ENCODE data around the gene KLHL29. TPM values are rescaled to one million over a fixed set of nuclear protein-coding genes. Genes with fewer than 3 reads are reported as not detected.
A peak's percentile ranks its signal among the peaks of the same experiment; 100 is the strongest.

KLHL29 gene
- polyA plus RNA-seq, 6 donors from 2014 or later: 0.08 to 0.50 (median 0.28) TPM; not detected in 2

GRCh38 chr2:23661276-23662050, 276.5 kb downstream of the KLHL29 start:
- Mint-ChIP-seq H3K4me1 (peaks cover 0 to 5% (median 2%) of the 10 kb centered on the region in 3 donors), H3K27me3 (peaks cover 6 to 51% (median 18%) of the 10 kb centered on the region in 3 donors), H3K36me3 (no peaks in the 10 kb centered on the region), H3K4me3 (no peak overlapping the region), H3K27ac (no peak overlapping the region), H3K9me3 (no peaks in the 10 kb centered on the region)
- DNase-seq: no peak
- no peak for ATAC-seq (ENCODE audit: low read depth in 2 of 2)

DNA sequence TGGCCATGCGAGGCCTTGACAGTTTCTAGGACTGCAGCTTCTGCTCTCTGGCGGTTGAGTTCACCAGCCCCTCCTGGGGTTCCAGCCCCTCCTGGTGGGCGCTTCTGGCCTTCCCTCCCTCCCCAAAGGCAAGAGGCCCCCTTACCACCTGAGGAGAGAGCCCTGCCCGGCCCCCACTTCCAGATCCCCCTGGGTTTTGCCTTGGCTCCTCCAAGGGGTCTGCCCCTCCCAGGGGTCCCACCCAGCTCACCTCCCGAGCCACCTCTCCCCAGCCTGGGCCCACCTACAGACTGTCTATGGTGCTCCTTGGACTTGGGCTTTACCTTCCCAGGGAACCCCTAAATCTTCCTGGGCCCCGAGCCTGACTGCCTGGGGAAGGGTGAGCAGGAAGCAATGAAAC, 277.5 kb downstream of the KLHL29 start:
- peaks cover 6 to 45% (median 18%) of the 10 kb centered on the region in 3 donors for H3K27me3 Mint-ChIP-seq
- no peak overlapping the region for H3K27ac Mint-ChIP-seq
- peaks cover 0 to 5% (median 2%) of the 10 kb centered on the region in 3 donors for H3K4me1 Mint-ChIP-seq
- DNase-seq (no peak), ATAC-seq (ENCODE audit: low read depth in 2 of 2) (no peak)
- H3K9me3 Mint-ChIP-seq: no peaks in the 10 kb centered on the region
- no peak overlapping the region for H3K4me3 Mint-ChIP-seq
- no peaks in the 10 kb centered on the region for H3K36me3 Mint-ChIP-seq

GRCh38 chr2:23662941-23663920, 278.3 kb downstream of the KLHL29 start:
- no peak overlapping the region for H3K4me3 Mint-ChIP-seq

DNA sequence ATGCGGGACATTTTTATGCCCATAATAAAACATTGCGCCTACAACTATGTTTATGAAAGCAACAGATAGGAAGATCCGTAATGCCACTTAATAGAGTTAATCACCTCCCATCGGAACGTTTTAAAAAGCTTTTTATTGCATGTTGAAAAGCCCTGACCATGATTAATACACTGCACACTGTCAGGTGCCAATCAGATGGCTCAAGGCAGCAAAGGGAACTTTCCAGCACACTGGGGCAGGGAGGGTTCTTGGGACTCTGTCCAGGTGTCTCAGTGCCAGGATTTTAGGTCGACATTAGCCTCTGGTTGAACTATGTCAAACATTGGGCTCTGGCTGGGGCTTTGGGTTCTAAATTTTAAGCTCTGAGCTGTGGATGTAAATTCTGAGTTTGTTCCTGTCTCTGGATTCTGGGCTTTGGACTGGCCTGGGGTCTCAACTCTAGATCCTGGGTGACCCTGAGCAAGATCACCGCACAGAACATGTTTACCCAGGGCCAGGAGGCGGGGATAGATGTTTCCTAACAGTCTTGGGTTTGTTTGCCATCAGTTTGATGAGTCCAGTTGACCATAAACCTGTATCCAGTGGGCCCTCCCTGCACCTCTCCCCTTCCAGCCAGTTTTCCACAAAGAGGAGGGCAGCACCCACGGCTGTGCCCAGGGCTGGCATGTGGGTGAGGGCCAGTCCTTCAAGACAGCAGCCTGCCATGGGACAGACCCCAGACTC, 279.2 kb downstream of the KLHL29 start:
- Mint-ChIP-seq H3K4me1 (peaks cover 0 to 2% (median 0%) of the 10 kb centered on the region in 3 donors), H3K9me3 (no peaks in the 10 kb centered on the region), H3K27me3 (peaks cover 6 to 44% (median 18%) of the 10 kb centered on the region in 3 donors), H3K36me3 (no peaks in the 10 kb centered on the region), H3K4me3 (no peak overlapping the region), H3K27ac (no peak overlapping the region)
- no peak for ATAC-seq (ENCODE audit: low read depth in 2 of 2)
- no peak for DNase-seq

More at GRCh38 chr2:23662941-23663920, 278.3 kb downstream of the KLHL29 start:
- H3K4me1 Mint-ChIP-seq: peaks cover 0 to 5% (median 2%) of the 10 kb centered on the region in 3 donors
- no peak for ATAC-seq (ENCODE audit: low read depth in 2 of 2)
- DNase-seq: no peak
- no peak overlapping the region for H3K27ac Mint-ChIP-seq
- H3K9me3 Mint-ChIP-seq: no peaks in the 10 kb centered on the region
- no peaks in the 10 kb centered on the region for H3K36me3 Mint-ChIP-seq
- peaks cover 6 to 49% (median 18%) of the 10 kb centered on the region in 3 donors for H3K27me3 Mint-ChIP-seq

DNA sequence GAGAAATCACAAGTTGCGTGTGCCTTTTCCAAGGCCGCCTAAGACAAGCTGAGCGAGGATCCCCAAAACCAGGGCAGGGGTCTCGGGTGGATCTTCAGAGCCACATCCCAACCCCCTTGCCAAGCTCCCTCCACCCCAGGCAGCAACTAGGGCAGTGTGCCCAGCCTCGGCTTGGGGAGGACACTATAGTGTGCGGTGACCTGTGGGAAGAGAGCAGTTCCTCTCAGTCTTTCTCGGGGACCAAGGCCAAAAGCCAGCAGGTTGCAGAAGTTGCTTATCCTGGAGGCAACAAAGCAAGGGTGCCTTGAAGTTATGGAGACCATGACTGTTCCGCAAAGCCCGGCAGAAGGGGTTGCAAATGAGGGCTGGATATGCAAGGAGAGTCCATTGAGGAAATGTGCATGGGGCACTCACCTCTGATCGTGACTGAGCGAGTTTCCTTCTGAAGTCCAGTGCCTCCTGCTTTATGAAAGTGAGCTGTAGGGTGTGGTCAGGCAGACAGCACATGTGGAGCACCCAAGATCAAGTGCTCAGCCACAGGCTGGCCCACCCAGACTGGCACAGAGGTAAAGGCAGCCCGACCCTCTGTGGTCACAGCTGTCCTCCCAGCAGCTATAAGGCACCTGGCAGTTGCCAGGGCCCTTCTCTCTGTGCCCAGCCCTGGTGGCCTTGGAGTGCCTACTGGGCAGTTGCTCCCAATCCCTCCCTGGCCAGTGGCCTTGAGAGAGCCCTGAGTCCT, 281.4 kb downstream of the KLHL29 start:
- Mint-ChIP-seq H3K4me1 (no peaks in the 10 kb centered on the region), H3K27ac (peak overlapping the region in 1 of 6 donors; percentile 38), H3K36me3 (no peaks in the 10 kb centered on the region), H3K27me3 (peaks cover 6 to 38% (median 10%) of the 10 kb centered on the region in 3 donors), H3K4me3 (no peak overlapping the region), H3K9me3 (no peaks in the 10 kb centered on the region)
- ATAC-seq (ENCODE audit: low read depth in 2 of 2): no peak
- DNase-seq: no peak

- DNase-seq (no peak), ATAC-seq (ENCODE audit: low read depth in 2 of 2) (no peak)
- Mint-ChIP-seq H3K4me3 (no peak overlapping the region), H3K9me3 (no peaks in the 10 kb centered on the region), H3K27ac (peak overlapping the region in 1 of 6 donors; percentile 39), H3K36me3 (no peaks in the 10 kb centered on the region), H3K4me1 (no peaks in the 10 kb centered on the region), H3K27me3 (peaks cover 5 to 32% (median 6%) of the 10 kb centered on the region in 3 donors)
Observed at GRCh38 chr2:23666980-23667357, 282.0 kb downstream of the KLHL29 start.

DNA sequence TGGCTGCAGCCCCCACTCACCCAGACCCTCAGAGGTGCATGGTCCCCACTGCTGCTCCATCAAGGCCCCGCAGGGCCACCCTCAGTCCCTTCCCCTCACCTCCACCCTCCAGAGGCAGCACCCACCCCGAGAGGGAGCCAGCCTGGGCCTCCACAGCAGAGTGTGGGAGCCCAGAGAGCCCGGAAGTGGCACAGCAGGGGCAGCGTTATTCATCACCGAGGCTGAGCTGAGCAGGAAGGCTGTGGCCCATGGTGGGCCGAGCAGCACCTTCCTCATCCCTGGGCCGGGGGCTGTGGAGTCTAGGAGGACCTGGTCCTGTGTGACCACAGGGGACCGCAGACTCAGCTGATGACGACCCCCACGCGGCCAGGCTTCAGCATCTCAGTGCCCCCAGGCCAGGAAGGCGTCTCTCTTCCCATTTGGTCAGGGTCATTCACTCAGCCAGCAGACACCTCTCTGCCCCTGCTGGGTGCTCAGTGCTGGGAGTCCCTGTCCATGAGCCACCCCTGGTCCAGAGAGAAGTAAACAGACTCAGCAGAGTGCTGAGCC, 283.9 kb downstream of the KLHL29 start:
- no peak for DNase-seq
- peaks cover 0 to 21% (median 7%) of the 10 kb centered on the region in 3 donors for H3K27me3 Mint-ChIP-seq
- H3K9me3 Mint-ChIP-seq: peaks cover 0 to 5% (median 0%) of the 10 kb centered on the region in 7 donors

DNA sequence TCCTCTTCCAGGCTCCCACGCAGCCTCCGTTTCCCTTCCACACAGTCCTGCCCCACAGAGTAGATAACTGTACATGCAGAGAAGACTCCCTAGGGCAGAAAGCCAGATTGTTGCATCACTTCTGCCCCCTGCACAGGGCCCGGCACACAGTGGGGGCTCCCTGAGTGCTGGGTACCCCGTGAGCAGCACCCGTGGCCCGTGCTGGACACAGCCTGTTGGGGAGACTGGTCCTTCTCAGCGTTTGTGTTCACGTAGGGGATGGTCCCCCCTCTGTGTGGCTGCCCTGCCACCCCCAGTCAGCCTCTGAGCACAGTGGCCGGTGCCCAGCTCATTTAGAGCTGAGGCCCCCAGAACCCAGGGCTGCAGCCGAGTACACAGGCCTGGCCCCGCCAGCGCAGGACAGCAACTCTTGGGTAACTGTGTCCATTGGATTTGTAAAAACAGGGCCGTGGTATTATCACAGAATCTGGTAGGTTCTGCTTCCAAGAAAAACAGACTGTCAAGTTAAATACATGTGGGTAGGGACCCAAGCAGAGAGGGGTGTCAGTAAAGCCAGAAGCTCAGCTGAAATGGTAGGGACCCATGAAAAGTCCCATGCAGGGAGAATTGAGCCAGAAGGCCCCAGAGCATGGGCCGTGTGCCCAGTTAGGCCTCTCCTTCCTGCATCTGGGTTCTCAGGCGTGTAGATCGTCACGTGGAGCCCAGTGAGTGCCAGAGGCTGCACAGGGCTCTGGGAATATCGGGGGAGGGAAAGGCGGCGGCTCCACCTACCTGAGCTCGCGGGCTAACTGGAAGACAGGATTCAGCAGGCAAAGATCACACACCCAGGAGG, 284.6 kb downstream of the KLHL29 start:
- ATAC-seq (ENCODE audit: low read depth in 2 of 2) (no peak), DNase-seq (no peak)
- H3K9me3 Mint-ChIP-seq: peaks cover 0 to 5% (median 0%) of the 10 kb centered on the region in 7 donors
- H3K27ac Mint-ChIP-seq: no peak overlapping the region
- H3K27me3 Mint-ChIP-seq: peaks cover 0 to 13% (median 5%) of the 10 kb centered on the region in 3 donors
- H3K36me3 Mint-ChIP-seq: peaks cover 0 to under 1% of the 10 kb centered on the region in 2 donors
- peaks cover 0 to 3% (median 0%) of the 10 kb centered on the region in 3 donors for H3K4me1 Mint-ChIP-seq
- no peak overlapping the region for H3K4me3 Mint-ChIP-seq

More for the DNA sequence above, 283.9 kb downstream of the KLHL29 start:
- no peak for ATAC-seq (ENCODE audit: low read depth in 2 of 2)
- Mint-ChIP-seq H3K4me3 (no peak overlapping the region), H3K4me1 (peaks cover 0 to 3% (median 0%) of the 10 kb centered on the region in 3 donors), H3K27ac (peak overlapping the region in 1 of 6 donors; percentile 21), H3K36me3 (no peaks in the 10 kb centered on the region)

DNA sequence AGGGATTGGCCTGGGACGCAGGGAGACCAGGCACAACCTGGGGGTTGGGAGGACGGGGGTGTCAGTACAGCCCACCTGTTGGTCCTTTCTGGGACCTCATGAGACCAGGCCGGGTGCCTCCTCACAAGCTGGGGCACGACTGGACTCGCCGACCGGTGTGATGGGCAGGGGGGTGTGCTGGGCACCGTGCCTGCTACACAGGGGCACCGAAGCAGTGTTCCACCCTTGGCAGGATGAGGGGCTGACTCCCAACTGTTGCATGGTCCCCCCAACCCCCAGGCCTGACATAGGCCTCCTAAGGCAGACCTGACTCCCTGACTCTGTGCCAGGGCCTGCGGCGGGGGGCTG, 285.2 kb downstream of the KLHL29 start:
- no peak overlapping the region for H3K27ac Mint-ChIP-seq
- H3K36me3 Mint-ChIP-seq: peaks cover 0 to 6% of the 10 kb centered on the region in 2 donors
- DNase-seq: no peak
- peaks cover 0 to 10% (median 0%) of the 10 kb centered on the region in 7 donors for H3K9me3 Mint-ChIP-seq
- peaks cover 0 to 3% (median 0%) of the 10 kb centered on the region in 3 donors for H3K4me1 Mint-ChIP-seq
- H3K27me3 Mint-ChIP-seq: peaks cover 0 to 14% (median 5%) of the 10 kb centered on the region in 3 donors
- ATAC-seq (ENCODE audit: low read depth in 2 of 2): no peak
- no peak overlapping the region for H3K4me3 Mint-ChIP-seq

GRCh38 chr2:23673082-23673481, 288.1 kb downstream of the KLHL29 start:
- DNase-seq: no peak
- H3K4me1 Mint-ChIP-seq: peaks cover 0 to 3% (median 0%) of the 10 kb centered on the region in 3 donors
- no peak overlapping the region for H3K27ac Mint-ChIP-seq
- H3K9me3 Mint-ChIP-seq: peaks cover 2 to 13% (median 5%) of the 10 kb centered on the region in 7 donors
- peak overlapping the region in 1 of 8 donors; percentile 8 for H3K4me3 Mint-ChIP-seq
- peaks cover 0 to 13% of the 10 kb centered on the region in 2 donors for H3K36me3 Mint-ChIP-seq
- no peak for ATAC-seq (ENCODE audit: low read depth in 2 of 2)
- H3K27me3 Mint-ChIP-seq: peaks cover 0 to 6% (median 5%) of the 10 kb centered on the region in 3 donors

DNA sequence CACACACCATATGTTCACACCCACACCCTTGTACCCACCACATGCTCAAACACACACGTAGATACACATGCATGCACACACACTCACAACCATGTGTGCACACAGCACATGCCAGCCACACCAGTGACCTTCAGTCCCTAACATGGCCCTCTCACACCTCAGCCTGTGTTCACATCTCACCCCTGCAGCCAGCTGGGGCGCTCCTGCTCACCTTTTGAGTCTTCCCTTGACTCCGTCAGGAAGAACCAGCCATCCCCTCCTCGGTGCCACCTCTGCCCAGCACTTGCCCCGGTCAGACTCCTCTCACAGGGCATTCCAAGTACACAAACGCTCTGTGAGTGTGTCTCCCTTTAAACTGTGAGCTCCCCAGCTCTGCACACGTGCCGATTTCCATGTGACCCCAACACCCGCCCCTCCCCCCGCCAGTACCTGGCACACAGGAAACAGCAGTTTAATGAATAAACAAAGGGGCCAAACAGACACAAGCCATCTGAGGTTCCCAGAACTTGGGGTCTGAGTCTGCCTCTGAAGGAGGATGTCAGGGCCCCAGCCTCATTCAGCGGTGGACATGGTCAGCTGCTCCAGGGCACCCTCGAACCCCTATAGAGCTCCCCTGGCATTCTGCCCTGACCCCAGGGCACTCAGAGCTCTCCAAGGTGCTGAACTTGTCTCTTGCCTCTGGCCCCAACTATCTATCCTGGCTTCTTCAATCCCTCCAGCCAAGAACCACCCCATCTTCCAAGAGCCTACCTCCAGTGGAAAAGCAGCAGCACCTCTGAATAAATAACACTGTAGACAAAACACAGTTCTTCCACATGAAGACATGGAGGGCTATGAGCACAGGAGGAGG, 289.1 kb downstream of the KLHL29 start:
- H3K27me3 Mint-ChIP-seq: peaks cover 0 to 6% (median 5%) of the 10 kb centered on the region in 3 donors
- ATAC-seq (ENCODE audit: low read depth in 2 of 2) (no peak), DNase-seq (no peak)
- peaks cover 6 to 15% (median 10%) of the 10 kb centered on the region in 7 donors for H3K9me3 Mint-ChIP-seq
- peak overlapping the region in 1 of 8 donors; percentile 29 for H3K4me3 Mint-ChIP-seq
- peaks cover 0 to 17% of the 10 kb centered on the region in 2 donors for H3K36me3 Mint-ChIP-seq
- no peak overlapping the region for H3K27ac Mint-ChIP-seq
- H3K4me1 Mint-ChIP-seq: peaks cover 0 to 3% (median 0%) of the 10 kb centered on the region in 3 donors
